Stimulated activated CD4-positive, alpha-beta T cell treated with anti-CD3 and anti-CD28 coated beads, Interleukin-12 subunit alpha, Interleukin-12 subunit beta, amount 100 ng/mL, for 24 hours (primary cell): ENCODE results near the gene ATP1A1.

Experiments used
- DNase-seq, 2 experiments: peaks; one replicate each; pipeline ENCODE4 v3.0.0-alpha.2; 2020; ENCODE audit warnings: low read depth in 2 of 2

The ATP1A1 gene

DNA sequence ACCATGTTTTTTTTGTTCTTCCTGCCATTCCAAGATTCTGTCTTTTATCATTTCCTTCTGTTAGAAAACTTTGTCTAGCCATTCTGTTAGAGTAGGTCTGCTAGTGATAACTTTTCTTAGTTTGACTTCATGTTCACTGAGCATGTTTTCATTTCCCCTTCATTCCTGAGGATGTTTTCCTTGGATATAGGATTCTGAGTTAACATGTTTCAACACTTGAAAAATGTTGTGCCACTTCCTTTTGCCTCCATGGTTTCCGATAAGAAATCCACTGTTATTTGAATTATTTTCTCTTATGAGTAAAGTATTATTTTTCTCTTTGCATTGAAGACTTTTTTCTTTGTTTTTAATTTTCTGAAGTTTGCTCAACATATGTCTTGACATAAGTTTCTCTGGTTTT lies 66.7 kb downstream of the ATP1A1 start:
- no peak for DNase-seq

DNA sequence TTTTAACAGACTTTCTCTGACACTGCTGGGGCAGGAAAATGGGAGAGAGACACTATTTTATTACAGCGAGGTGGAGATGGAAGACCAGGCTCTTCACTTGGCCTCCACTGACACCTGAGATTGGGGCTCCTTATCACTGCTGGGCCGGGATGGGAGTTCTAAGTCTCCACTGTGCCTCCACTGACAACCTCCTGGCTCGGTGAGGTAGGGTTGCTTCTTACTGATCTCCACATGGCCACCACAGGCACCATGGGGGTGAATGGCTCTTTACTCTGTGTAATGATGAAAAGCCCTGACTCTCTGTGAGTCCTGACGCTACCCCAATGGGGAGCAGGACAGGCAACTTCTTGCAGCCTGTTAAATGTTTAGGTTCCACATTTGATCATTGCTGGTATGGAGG lies 67.7 kb downstream of the ATP1A1 start:
- DNase-seq = no peak

DNA sequence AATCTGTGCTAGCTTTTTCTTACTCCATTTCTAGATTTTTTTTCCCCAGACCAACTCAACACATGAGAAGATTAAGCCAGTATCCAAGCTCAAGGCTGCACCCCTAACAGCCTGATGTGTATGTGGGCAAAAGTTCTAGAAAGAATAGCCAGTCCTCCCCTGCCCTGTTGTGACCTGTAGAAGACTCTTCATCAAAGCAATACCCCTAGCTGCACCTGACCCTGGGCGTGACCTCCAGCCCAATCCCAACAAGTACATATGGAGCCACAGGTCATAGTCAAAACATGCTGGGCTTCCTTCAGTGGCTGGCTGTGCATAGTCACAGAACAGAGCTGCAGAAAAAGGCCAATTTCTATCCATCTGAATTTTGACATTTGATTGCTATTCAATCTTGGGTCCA lies 72.5 kb downstream of the ATP1A1 start:
- no peak for DNase-seq

DNA sequence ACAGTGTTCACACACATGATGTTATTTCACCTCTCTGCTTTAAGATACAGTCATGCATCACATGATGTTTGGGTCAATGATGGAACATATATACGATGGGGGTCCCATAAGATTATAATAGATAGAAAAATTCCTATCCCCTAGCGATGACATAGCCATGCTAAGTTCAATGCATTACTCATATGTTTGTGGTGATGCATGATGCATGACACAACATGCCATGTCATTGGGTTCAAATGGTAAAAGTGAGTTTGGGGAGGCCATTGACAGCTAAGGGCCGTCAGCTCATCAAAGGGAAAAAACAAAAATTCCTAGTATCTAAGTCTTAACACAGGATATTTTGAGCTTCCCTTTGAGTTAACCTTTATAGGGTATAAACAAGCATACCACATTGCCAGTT lies 73.6 kb downstream of the ATP1A1 start:
- DNase-seq = no peak

DNA sequence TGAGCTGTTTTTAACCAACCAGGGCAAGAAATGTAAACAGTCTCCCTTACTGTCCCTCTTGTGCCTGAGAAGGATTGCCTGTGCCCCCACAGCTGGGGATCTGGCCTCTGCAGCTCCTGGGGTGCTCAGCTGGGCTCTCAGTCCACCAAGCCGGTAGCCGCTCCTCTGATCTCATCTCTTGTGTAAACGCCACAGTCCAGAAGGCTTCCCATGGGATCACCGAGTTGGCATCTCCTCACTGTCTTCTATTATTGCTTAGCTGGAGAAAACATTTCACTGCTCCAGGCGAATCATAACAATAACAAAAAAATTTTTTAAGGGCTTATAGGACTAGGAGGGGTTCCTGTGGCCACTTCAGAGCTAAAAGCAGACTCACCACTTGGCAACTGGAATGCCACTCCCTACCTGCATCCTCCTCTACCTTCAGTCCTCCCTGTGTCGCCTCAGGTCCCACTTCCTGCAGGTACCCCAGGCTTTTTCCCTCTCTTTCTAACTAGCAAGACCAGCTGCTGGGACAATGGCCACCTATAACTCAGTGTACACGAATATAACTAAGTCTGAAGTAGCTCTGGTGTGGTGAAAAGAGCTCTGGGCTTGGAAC lies 75.8 kb downstream of the ATP1A1 start:
- no peak for DNase-seq

DNA sequence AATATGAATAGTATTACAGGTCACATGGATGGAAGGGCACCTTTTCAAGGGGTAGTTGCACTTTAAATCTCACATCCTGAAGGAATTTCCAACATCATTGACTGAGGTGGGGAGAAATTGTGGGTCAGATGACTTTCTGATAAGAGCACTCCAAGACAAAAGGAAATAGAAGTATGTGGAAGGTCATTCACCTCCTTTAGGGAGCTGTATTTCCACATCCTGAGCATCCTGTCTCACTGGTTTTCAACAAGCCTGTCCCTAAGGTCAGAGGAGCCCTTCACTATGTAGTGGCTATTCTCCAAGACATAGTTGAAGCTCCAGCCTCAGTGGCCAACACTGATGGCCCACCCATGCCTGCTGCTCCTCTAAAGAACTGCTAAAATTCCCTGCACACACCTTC lies 76.5 kb downstream of the ATP1A1 start:
- DNase-seq = no peak

DNA sequence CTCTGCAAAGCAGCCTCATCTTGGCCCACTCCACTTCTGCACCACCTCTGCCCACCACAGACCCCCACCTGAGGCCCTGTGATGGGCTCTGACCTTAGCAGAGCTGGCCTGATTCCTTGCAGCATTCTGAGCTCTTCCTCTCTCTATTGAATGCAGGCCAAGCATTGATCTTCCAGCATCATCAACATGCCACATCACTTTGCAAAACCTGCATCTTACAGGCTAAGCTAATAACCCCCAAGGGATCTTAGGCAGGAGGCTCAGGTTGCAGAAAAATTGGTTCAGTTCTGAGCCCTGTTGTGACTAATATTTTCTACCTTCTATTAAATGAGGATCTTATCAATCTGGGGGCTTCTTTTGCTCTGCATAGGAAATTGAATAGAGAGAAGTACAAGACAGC lies 78.7 kb downstream of the ATP1A1 start:
- DNase-seq = no peak

DNA sequence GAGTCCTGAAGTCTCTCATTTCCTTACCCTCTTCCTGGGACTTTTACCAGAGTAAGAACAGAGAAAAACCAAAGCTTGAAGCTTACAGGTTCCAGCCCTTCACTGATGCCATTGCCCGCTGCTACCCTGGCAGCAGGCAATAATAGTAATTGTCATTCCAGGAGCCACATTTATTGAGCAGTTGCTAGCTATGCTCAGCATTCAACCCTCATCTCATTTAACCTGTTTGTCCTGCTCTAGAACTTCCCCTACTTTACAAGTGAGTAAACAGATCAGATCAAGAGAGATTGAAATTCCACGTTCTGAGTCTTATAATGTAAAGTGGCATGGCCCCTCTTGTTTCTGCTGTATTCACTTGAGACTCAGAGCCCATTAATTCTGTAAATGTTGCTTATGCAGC lies 80.4 kb downstream of the ATP1A1 start:
- DNase-seq = no peak

DNA sequence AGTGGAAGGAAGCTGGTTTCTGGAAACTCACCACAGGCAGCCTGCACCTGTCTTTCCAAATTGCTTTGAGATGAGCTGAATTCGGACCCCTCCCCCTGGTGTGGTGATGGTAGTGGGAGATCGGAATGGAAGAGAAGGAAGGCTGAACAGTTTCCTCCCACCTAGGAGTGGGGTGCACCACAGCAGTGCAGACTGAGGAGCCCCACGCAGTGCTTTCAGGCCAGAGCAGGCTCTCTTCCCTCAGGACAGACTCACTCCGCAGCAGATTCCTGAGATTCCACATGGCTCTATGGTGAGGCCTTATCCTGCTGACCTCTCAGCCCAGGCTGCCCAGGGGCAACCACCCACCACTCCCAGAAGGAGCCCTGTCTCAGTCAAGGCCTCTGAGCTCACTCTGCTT lies 80.9 kb downstream of the ATP1A1 start:
- no peak for DNase-seq
